Colonic mucosa (tissue), 4 donors: ENCODE measurements around the gene CHST3. TPM values are rescaled to one million over a fixed set of nuclear protein-coding genes. Genes with fewer than 3 reads are reported as not detected.

Source experiments
- DNase-seq: peaks from one replicate; pipeline ENCODE4 v3.0.0-alpha.2; 2020
- H3K27ac ChIP-seq: fragments of 200-600 bp; one replicate; pipeline ENCODE4 v1.8.0; 2021
- H3K27me3 ChIP-seq: fragments of 200-600 bp; one replicate; pipeline ENCODE4 v1.8.0; 2021
- H3K36me3 ChIP-seq: fragments of 200-600 bp; one replicate; pipeline ENCODE4 v1.8.0; 2021
- H3K4me1 ChIP-seq: fragments of 200-600 bp; one replicate; pipeline ENCODE4 v1.8.0; 2021; ENCODE audit warnings: mild to moderate bottlenecking
- H3K4me3 ChIP-seq: fragments of 200-600 bp; one replicate; pipeline ENCODE4 v1.8.0; 2021
- H3K9ac ChIP-seq, 2 donors: one replicate each; pipeline ENCODE4 v1.7.0; 2013; ENCODE audit warnings: control low read depth in 2 of 2, low read depth in 2 of 2, low read length in 2 of 2
- H3K9me3 ChIP-seq: fragments of 200-600 bp; one replicate; pipeline ENCODE4 v1.8.0; 2021
- intact Hi-C: fragments of 100-400 bp; cut with DNase I; formaldehyde crosslinking; loops from one replicate; pipeline ENCODE4 v1.14.1; 2022
- total RNA-seq, 2 donors: library from RNA; stranded (reverse); fragmentation: NEBNext Ultra II Directional in 1 of 2; extraction: Animal tissue kit (Norgen Biotek cat#: 25700) in 1 of 2; gene quantifications; one replicate each; pipeline ENCODE4 v1.2.1, GENCODE V29; 2021
- TF ChIP-seq, protein P1 (sequence below): fragments of 200-600 bp; IDR thresholded peaks from one replicate; pipeline ENCODE4 v1.8.0; 2022; ENCODE audit warnings: antibody characterized with exemption, mild to moderate bottlenecking
- donor health status: healthy.
- donor health status: DM: no; HTN: no; CAD: no.
- donor health status: DM: no; HTN: no; CAD: no.

CHST3 gene
- total RNA-seq, 2 donors from 2014 or later, result 2.5 to 3.4 TPM

DNA sequence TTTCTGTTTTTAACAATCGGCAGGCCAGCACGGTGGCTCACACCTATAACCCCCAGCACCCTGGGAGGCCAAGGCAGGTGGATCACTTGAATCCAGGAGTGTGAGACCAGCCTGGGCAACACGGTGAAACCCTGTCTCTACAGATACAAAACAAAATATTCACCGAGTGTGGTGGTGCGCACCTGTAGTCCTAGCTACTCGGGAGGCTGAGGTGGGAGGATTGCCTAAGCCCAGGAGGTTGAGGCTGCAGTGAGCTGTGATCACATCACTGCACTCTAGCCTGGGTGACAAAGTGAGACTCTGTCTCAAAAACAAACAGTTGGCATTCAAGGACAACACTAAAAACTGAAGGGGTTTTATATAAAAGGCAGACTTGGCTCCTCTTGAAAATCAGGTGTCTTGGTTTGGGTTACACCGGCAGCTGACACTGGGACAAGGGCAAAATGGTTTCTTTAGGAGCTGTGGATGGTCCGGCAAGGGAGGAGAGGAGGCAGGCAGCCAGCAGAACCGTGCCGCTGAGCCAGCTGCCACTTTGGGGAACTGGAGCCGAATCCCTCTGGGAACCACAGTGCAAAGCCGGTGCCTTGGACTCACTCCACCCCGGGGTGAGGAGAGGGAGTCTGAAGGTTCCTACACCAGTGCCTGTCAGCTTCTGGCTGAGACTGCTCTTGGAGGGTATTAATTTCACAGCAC is 52.6 kb downstream of the CHST3 start:
- DNase-seq, result no peak
- H3K27ac ChIP-seq, result no peak overlapping the region
- no peaks in the 10 kb centered on the region for H3K4me1 ChIP-seq

DNA sequence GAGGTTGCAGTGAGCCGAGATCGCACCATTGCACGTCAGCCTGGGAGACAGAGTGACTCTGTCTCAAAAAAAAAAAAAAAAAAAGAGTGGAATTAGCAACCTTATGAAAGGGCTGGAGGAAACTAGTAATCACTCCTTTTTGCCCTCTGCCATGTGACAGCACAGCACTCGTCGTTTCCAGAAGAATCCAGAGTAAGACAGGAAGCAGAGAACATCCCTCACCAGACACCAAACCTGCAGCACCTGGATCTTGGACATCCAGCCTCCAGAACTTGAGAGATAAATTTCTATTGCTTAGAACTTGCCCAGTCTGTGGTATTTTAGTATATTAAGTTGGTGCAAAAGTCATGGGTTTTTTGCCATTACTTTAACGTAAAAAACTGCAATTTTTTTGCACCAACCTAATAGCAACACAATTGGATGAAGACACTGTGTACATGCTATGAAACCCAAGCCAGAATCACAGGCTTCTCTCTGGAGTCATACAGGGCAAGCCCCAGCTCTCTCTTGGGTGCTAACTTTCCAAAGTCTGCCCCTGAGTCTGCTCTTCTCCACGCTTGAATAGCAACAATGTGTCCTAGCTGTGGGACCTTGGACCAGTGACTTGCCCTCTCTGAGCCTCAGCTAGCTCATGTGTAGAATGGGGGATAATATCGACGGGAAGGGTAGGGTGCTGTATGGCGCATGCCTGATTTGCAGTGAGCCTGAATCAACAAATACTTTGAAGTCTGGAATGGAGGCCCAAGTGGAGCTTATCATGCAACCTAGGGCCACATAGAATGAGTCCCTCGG is 55.1 kb downstream of the CHST3 start:
- H3K4me3 ChIP-seq, result no peak overlapping the region
- DNase-seq, result no peak
- no peak overlapping the region for H3K9ac ChIP-seq
- H3K36me3 ChIP-seq, result no peaks in the 10 kb centered on the region
- H3K4me1 ChIP-seq, result no peaks in the 10 kb centered on the region
- intact Hi-C loops, result no loop called here
- no peaks in the 10 kb centered on the region for H3K27me3 ChIP-seq
- no peak overlapping the region for H3K27ac ChIP-seq
- TF ChIP-seq, protein P1, sequence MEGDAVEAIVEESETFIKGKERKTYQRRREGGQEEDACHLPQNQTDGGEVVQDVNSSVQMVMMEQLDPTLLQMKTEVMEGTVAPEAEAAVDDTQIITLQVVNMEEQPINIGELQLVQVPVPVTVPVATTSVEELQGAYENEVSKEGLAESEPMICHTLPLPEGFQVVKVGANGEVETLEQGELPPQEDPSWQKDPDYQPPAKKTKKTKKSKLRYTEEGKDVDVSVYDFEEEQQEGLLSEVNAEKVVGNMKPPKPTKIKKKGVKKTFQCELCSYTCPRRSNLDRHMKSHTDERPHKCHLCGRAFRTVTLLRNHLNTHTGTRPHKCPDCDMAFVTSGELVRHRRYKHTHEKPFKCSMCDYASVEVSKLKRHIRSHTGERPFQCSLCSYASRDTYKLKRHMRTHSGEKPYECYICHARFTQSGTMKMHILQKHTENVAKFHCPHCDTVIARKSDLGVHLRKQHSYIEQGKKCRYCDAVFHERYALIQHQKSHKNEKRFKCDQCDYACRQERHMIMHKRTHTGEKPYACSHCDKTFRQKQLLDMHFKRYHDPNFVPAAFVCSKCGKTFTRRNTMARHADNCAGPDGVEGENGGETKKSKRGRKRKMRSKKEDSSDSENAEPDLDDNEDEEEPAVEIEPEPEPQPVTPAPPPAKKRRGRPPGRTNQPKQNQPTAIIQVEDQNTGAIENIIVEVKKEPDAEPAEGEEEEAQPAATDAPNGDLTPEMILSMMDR, result no peak
- H3K9me3 ChIP-seq, result no peaks in the 10 kb centered on the region

More for the DNA sequence above, 52.6 kb downstream of the CHST3 start:
- Histone ChIP-seq H3K9ac (no peak overlapping the region), H3K9me3 (no peaks in the 10 kb centered on the region), H3K4me3 (no peak overlapping the region), H3K27me3 (no peaks in the 10 kb centered on the region), H3K36me3 (no peaks in the 10 kb centered on the region)
- intact Hi-C loops, result no loop called here
- TF ChIP-seq, protein P1, result no peak

DNA sequence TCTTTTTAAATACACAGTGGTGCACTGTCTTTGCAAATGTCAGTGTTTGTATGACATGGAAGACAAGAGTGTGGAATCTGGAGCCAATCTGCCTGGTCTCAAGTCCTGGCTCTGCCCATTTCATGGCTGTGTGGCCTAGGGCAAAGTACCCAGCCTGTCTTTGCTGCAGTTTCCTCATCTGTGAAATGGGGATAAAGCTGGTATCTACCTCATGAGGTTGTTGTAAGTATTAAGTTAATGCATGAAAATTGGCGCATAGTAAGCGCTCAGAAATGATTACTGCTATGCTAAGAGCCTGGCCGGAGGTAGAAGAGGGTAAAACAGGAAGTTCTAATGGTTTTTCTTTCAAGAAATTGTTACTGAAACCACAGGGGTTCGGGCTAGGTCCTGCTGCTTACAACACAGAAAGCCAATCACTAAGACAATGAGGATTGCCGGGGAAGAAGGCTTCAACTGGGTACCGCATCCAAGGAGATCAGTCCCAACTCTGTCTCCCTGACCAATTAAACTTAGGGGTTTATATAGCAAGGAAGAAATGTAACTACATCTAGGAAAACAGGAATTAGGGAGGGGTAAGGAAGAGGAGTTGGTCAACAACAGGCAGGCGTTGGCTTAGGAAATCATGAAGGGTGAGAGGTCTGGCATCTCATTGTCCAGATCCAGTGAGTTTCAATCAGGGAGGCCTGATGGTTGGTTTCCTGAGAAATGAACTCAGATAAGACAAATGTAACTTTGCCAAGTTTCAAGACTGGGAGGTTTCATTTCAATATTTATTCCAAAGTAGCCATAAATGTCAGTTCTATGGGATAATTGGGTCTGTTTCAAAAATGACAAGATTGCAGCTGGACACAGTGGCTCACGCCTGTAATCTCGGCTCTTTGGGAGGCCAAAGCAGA is 57.0 kb downstream of the CHST3 start:
- Histone ChIP-seq H3K4me3 (no peak overlapping the region), H3K27me3 (no peaks in the 10 kb centered on the region), H3K9ac (no peak overlapping the region), H3K9me3 (no peaks in the 10 kb centered on the region), H3K27ac (no peak overlapping the region), H3K4me1 (no peaks in the 10 kb centered on the region), H3K36me3 (no peaks in the 10 kb centered on the region)
- TF ChIP-seq, protein P1, result no peak
- no peak for DNase-seq
- intact Hi-C loops, result no loop called here

DNA sequence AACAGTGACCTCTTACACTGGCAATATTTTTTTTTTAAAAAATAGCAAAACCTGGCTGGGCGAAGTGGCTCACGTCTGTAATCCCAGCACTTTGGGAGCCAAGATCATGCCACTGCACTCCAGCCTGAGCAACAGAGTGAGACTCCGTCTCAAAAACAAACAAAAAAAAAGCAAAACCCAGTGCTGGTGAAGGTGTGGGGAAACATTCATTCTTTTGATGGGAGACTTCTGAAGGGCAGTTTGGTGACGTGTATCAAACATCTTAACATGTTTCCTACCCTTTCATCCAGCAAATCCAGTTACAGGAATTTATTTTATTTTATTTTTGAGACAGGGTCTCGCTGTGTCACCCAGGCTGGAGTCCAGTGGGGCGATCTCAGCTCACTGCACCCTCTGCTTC is 58.0 kb downstream of the CHST3 start:
- H3K36me3 ChIP-seq, result no peaks in the 10 kb centered on the region
- no peaks in the 10 kb centered on the region for H3K4me1 ChIP-seq
- no peak overlapping the region for H3K27ac ChIP-seq
- intact Hi-C loops, result no loop called here
- DNase-seq, result no peak
- TF ChIP-seq, protein P1, result no peak
- no peak overlapping the region for H3K9ac ChIP-seq
- H3K9me3 ChIP-seq, result no peaks in the 10 kb centered on the region
- H3K27me3 ChIP-seq, result no peaks in the 10 kb centered on the region
- H3K4me3 ChIP-seq, result no peak overlapping the region

DNA sequence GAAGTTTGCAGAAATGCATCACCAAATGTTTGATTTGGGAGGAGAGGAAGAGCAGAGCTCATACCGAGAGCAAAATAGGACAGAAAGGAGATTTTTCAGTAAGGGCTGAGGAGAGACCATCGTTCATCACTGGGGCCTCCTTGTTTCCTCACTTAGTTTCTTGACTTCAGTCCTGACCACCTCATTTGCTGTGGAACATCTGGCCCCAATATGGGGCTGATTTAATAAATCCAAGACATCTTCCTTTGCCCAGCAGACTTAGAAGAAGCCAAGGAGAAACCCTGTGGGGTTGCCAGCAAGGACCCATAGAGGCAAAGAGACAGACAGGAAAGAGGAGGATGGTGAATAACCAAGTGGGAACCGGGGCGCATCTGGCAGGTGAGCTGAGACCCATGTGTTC is 60.4 kb downstream of the CHST3 start:
- intact Hi-C loops, result no loop called here

More for the DNA sequence above, 60.4 kb downstream of the CHST3 start:
- Histone ChIP-seq H3K9ac (no peak overlapping the region), H3K27ac (no peak overlapping the region), H3K4me1 (no peaks in the 10 kb centered on the region), H3K4me3 (no peak overlapping the region), H3K27me3 (no peaks in the 10 kb centered on the region), H3K9me3 (no peaks in the 10 kb centered on the region), H3K36me3 (no peaks in the 10 kb centered on the region)
- TF ChIP-seq, protein P1, result no peak
- DNase-seq, result no peak
